M059J (cell line): ENCODE results near the gene NFATC3. TPM values are rescaled to one million over a fixed set of nuclear protein-coding genes. Genes with fewer than 3 reads are reported as not detected.
A peak's percentile ranks its signal among the peaks of the same experiment; 100 is the strongest.

ENCODE experiments used
- DNase-seq: peaks from one replicate; pipeline ENCODE4 v3.0.0-alpha.2; 2012; ENCODE audit warnings: low read depth
- total RNA-seq: library from RNA; depleted of rRNA; stranded (reverse); fragments of >200 nt; shearing (Covaris generic); gene quantifications from 2 replicates; pipeline ENCODE4 v1.2.3, GENCODE V29; 2014; rRNA removed

NFATC3 gene
- total RNA-seq = 24.9 and 31.9 TPM in 2 replicates

DNA sequence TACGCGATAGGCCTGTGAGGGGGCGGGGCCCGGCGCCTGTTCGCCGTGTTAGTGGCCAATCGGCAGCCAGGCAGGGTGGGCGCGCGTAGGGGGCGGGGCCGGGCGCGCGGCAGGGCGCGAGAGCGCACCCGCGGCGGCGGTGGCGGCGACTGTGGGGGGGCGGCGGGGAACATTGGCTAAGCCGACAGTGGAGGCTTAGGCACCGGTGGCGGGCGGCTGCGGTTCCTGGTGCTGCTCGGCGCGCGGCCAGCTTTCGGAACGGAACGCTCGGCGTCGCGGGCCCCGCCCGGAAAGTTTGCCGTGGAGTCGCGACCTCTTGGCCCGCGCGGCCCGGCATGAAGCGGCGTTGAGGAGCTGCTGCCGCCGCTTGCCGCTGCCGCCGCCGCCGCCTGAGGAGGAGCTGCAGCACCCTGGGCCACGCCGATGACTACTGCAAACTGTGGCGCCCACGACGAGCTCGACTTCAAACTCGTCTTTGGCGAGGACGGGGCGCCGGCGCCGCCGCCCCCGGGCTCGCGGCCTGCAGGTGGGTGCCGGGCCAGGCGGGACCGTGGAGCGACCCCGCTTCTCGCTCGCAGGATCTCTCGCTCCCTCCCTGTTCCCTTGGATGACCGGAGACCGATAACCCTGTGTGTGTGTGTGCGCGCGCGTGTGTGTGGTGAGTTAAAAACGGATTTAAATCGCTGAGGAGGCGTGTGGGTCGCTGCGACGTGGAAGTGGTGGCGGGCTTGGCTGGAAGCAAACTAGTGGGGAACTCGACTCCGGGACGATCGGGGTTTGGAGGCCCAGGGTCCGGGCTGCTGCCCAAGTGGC, at the start of gene NFATC3:
Gene NFATC3, plus strand, starts transcription at position 112 of the 813 bp plus-strand sequence. Its CDS starts 312 bp downstream, at position 424.
- DNase-seq = peak; percentile 94

DNA sequence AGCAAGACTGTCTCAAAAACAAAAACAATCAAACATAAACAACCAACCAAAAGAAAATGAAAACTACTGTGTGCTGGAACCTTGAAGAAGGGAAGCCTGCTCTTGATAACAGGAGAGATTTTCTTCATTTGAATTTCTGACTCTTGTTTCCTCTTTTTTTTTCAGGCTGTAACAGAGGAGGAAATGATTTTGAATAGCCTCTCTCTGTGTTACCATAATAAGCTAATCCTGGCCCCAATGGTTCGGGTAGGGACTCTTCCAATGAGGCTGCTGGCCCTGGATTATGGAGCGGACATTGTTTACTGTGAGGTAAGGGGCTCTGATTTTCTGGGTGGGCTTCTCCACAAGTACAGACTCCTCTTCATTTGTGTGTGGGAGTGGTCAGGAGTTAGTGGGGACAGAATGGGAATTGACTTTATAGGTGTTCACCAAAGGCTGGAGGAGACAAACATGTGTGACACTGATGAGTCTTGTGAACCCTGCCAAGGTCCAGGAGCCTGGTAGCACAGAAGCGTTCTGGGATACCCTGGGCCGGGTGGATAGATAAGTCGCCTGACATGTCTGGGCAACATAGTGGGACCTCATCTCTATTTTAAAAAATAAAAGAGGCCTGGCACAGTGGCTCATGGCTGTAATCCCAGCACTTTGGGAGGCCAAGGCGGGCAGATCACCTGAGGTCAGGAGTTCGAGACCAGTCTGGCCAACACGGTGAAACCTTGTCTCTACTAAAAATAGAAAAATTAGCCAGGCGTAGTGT, 47.2 kb upstream of the NFATC3 start:
- no peak for DNase-seq

DNA sequence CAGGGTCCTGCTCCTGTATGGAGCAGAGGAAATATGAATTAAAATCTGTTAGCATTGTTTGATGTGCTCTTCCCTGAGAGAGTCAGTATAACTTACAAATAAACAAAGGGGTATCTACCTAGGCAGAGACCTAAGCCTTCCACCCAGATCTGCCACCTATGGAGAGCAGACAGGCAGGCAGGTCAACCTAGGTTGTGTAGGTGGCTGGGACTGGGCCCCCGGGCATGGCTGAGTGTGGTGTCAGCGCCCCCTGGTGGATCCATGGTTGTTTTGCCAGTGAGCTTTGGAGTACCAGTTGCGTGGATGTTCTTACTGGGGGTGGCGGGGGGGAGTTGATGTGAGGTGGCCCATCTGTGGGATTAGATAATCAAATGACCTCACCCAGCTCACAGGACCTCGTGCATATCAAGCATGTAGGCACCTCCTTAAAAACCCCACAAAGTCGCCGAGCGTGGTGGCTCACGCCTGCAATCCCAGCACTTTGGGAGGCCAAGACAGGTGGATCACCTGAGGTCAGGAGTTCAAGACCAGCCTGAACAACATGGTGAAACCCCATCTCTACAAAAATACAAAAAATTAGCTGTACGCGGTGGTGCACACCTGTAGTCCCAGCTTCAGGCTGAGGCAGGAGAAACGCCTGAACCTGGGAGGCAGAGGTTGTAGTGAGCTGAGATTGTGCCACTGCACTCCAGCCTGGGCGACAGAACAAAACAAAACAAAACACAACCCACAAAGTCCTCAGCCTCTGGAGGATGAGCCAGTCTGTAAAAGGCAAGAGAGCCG, 44.5 kb upstream of the NFATC3 start:
- peak; percentile 70 for DNase-seq

DNA sequence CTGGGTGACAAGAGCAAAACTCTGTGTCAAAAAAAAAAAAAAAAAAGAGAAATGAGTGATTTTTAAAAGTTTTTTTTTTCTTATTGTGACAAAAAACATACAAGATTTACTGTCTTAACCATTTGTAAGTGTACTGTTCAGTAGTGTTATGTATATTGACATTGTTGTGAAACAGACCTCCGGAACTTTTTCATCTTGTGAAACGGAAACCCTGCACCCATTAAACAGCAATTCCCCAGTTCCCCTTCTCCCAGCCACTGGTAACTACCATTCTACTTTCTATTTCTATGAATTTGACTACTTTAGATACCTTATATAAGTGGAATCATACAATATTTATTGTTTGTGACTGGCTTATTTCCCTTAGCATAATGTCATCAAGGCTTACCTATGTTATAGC, 43.4 kb upstream of the NFATC3 start:
- DNase-seq = no peak

DNA sequence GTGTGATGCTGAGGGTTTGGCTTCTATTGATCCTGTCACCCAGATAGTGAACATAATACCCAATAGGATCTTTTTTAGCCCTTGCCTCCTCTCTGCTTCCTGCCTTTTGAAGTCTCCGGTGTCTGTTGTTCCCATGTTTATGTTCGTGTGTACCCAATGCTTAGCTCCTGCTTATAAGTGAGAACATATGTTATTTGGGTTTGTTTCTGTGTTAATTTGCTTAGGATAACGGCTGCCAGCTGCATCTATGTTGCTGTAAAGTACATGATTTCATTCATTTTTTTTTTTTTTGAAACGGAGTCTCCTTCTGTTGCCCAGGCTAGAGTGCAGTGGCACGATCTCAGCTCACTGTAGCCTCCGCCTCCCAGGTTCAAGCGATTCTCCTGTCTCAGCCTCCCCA, 39.1 kb upstream of the NFATC3 start:
- no peak for DNase-seq

DNA sequence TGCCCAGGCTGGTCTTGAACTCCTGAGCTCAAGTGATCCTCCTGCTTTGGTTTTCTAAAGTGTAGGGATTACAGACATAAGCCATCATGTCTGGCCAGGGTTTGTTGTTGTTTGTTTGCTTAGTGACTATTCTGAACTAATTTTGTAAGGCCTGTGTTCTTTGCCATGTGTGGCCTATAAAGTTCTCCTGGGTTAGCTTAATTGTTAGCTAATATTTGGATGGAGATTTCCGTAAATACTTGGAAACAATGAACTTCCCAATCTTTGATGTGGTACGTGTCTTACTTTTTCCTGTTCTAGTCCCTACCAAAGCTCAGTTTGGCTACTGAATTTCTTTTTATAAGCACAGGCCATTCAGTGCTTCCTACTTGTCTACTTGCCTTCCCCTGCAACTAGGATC, 37.2 kb upstream of the NFATC3 start:
- DNase-seq = no peak

DNA sequence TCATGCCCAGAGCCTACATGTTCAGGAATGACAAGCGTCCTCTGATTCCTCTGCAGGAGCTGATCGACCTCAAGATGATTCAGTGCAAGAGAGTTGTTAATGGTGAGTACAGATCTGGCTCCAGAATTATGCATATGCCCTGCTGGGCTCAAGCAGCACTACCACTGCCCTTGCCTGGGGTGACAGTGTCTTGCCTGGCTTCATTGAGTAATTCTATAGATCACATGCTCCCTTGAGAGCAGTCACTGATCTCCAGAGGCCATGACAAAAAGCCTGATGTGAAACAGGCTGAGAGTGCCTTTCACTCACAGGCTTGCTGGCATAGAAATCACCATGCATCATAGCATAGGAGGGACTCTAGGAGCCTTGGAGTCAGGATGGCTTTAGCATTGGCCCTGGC, 35.7 kb upstream of the NFATC3 start:
- no peak for DNase-seq

DNA sequence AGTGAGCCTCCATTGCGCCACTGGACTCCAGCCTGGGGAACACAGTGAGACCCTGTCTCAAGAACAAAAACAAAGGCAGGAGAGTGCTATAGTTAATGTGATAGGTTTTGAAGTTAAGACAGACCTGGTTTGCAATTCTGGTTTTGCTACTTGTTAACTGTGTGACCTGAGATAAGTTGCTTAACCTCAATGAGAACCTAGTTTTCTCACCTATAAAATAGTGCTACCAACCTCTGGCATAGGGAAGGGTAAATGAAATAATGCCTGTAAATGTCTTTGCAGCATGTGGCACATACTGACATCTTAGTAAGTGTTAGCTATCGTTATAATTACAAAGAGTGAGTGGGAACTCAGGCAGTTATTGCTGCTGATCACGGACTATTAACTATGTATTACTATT, 29.8 kb upstream of the NFATC3 start:
- no peak for DNase-seq

DNA sequence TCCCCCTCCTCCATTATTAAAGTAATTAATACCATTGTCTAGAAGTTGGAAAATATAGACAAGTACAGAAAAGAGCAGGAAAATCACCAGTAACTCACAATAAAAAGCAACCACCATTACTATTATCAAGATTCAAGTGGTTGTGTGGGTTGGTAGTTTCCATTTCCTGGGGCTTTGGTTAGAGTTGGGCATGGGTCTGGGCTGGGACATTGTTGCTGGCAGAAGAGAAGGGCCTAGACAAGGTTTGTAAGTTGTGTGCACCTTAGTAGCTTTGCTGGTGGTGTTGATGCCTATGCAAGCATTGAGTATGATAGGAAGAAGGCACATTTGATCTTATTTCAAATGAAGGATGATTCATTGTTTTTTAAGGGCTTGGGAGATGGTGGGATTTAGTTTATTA, 25.4 kb upstream of the NFATC3 start:
- DNase-seq = no peak

DNA sequence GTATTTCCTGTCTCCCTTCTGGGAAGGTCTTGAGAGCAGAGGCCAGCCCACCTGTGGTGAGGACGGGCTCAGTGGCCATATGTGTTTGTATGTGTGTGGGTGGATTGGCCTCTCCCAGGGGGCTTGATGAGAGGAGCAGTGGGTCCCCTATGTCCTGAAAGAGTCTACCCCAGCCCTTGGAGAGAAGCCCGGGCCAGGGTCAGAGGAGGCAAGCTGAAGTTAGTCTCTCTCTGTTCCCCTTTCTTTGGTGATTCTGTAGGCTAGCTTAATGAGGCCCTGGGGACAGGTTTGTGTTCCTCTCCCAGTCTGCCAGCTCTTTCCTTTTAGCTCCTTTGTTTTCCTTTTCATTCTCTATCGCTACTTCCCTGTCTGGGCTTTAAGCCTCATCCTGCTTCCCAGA, 23.8 kb upstream of the NFATC3 start:
- DNase-seq = no peak

DNA sequence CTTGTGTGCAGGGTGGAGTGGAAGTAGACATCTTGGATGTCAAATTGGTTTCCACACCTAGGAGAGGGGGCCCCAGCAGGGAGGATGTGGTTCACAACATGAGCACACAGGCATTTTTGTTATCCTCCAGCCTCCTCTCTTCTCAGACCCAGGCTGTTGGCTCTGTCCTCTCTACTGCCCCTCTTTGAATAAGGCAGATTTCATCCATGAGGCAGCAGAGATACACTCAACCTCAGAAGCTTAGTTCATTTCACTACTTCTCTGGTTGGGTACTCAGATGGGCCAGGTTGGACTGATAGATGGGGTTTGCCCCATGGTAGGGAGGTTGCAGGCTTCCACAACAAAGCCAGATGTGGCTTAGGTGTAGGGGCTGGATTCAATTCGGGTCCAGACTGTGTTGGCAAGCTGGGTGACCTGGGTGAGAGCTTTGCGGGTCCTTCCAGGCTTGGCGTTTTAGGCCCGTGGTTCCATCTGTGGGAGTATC, 22.2 kb upstream of the NFATC3 start:
- no peak for DNase-seq

DNA sequence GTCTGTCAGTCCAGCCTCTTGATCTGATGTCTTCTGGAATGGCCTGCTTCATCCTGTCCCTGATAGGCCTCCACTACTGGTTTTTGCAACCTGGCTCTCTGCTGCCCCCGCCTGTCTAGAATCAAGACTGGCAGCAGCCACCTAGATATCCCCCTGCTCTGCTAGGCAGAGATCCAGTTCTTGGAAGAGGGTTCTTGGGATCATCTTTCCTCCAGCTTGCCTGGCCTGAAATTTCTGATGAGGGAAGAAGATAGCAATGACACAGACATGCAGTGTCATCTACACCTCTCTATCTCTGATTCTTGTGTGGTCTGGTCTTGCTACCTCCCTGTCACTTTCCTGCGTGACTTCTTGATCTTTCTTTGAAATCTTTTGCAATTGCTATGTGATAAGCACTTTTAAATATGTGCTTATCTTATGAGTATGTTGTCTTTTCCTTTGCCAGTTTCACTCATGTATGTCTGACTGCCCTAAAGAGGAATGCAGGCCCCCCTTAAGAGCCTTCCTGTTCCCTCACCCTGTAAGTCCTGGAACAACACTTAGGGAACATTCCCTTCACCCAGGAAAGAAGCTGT, 20.3 kb upstream of the NFATC3 start:
- DNase-seq = peak; percentile 63

DNA sequence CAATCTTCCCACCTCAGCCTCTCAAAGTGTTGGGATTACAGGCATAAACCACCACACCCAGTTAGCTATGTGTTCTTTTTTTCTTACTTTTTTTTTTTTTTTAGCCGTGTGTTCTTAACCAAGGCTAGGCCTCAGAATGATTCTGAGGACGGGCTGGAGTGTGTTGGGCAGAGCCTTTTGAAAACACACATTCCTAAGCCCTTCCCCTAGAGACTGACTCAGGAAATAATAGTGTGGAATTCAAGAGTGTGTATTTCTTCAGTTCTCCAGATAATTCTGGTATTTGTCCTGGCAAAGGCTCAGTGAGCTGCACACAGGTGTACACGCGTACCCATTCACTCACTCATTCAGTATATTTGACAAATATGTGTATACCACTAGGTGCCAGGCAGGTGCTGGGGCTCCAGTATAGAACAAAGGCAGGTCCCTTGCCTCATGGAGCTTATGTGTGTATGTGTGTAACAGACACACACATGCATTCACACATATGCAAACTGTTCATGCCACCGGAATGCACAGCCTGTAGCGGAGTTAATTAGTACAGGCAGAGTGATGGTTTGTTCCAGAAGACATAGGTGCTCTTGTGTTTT, 19.4 kb upstream of the NFATC3 start:
- DNase-seq = no peak

DNA sequence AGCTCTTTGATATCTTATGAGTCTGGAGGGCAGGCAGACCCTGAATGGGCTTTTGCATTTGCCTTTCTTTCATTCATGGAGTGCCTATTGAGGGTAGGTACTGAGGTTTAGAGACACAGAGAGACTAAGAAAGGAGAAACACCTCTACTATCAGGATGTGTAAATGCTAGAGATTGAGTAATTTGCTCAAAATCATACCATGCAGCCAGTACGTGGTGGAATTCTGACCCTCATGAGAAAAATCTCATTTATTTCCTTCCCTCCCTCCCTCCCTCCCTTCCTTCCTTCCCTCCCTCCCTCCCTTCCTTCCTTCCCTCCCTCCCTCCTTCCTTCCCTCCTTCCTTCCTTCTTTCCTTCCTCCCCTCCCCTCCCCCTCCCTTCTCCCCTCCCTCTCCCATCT, 18.4 kb upstream of the NFATC3 start:
- DNase-seq = no peak

DNA sequence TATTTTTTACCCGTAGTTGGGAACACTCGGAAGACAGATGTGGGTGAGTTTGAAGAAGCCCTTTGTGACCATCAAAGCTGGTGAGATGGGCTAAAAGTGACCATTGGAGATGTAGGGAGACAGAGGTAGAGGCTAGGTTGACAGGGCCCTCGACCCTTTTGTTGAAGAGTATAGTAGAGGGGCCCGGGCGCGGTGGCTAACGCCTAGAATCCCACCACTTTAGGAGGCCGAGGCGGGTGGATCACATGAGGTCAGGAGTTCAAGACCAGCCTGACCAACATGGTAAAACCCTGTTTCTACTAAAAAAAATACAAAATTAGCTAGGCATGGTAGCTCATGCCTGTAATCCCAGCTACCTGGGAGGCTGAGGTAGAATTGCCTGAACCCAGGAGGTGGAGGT, 16.2 kb upstream of the NFATC3 start:
- DNase-seq = no peak

DNA sequence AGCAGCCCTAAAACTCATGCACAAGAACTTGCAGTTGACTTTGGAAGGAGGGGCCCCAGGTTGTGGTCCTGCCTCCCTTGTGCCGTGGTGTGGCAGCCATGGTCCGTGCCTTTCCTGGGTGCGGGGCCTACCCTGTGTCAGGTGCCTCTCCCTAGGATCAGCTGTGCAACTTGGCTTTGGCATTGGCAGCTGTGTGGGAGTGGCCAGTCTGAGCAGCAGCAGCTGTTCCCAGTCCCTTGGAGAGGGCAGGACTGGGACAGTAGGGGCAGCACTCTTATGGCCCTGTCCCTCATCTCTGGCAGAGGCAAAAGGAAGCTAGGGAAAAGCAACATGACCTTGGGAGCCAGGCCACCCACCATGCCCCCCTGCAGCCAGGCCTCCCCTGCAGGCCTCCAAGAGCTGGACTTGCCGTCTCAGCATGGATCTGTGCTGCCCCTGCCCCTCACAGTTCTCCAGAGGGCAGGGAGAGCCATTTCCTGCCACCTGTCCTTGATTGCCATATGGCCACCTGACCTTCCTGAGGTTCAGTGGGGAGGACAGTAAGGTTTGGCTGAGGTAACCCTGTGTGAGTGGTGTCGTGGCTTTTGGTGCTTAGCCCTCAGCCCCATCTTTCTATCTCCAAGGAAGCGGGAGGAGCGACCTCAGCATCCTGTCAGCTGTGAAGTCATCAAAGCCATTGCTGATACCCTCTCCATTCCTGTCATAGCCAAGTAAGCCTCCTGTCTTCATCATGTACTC, 15.5 kb upstream of the NFATC3 start:
- DNase-seq = no peak

DNA sequence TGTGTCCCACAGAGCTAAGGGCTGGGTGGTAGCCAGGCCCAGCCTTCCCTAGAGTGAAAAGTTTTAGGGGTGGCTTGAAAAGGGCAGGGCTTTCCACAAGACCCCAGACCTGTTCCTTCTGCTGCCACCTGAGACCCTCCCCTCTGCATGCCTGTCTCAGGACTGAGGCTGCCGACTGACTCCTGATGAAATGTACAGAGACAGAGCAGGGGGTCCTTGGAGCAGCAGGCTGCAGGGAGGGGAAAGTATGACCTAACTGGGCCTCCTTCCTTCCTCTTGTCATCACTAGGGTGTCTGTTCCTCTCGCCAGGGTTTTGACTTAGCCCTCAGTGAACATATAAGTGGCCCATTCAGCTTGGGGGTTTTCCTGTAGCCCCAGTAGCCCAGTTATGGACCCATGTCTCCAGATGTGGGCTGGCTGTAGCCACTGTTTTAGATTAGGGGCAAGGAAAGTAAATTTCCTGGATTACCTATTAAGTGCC, 14.9 kb upstream of the NFATC3 start:
- DNase-seq = no peak

DNA sequence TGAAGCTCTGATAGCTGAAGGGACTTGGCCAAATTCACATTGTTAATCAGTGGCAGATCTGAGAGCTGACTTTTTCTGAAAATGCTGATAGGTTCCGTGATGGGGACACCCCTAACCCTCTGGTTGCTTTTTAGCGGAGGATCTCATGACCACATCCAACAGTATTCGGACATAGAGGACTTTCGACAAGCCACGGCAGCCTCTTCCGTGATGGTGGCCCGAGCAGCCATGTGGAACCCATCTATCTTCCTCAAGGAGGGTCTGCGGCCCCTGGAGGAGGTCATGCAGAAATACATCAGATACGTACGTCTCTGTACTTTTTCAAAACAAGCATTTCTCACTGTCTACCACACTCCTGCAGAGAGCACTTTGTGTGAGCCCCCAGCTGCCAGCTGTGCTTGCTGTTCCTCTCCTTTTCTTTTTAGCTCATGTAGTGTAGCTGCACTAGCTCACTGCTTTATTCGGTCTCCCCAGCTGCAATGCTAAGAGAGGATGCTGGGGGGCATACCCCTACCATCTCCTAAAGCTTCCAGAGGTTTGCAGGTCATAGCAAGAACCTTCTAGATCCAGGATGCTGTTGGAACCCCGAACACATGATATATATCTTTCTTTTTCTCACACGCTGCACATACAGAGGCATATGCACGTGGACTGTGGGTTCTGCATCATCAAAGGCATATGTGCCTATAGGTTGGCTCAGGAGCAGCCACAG, 14.2 kb upstream of the NFATC3 start:
- no peak for DNase-seq

DNA sequence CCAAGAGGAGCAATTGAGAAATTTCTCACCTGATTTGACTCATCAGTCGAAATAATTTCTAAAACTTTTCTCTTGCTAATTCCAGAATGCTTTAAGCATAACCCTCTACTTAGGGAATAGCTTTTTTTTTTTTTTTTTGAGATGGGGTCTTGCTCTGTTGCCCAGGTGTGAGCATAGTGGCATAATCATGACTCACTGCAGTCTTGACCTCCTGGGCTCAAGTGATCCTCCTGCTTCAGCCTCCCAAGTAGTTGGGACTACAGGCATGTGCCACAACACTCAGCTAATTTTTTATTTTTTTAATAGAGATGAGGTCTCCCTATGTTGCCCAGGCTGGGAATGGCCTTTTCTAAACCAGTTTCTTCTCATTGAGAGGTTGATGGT, 13.7 kb upstream of the NFATC3 start:
- no peak for DNase-seq
